HG03442 (cell line): Measurements from ENCODE around the gene ADARB2.
A peak's percentile ranks its signal among the peaks of the same experiment; 100 is the strongest.

Experiments
- ATAC-seq: cut with Tn5 transposase; IDR thresholded peaks from one replicate; pipeline ENCODE4 v1.9.1; 2021; ENCODE audit warnings: mild to moderate bottlenecking, moderate library complexity; ENCODE audit not compliant: unreplicated experiment

Gene ADARB2

DNA sequence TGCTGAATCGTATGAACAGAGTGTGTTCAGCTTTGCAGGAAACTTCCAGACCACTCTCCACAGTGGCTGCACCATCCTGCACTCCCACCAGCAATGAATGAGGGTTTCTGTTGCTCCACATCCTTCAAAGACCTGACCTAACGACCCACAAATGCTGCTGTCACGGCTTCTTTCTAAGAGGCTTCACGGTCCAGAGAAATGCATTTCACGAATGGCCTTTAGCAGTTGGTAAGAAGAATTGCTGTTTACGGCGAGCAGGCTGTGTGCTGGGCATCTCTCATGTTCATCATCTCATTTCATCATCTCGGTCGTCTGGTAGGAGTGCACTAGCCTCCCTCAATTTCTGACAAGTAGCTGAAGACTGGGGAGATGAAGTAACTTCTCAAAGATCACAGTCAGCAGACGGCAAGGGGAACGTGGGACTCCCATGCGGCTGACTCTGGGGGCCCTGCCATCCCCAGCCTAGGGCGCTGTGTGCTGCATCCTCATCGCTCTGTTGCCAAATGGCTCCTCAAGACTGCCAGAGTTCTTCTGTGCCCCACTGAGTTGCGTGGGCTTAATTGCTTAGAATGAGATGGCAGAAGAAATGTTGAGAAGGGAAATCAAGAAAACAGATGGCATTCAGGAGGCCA lies 72.9 kb downstream of the ADARB2 start:
- no peak for ATAC-seq

DNA sequence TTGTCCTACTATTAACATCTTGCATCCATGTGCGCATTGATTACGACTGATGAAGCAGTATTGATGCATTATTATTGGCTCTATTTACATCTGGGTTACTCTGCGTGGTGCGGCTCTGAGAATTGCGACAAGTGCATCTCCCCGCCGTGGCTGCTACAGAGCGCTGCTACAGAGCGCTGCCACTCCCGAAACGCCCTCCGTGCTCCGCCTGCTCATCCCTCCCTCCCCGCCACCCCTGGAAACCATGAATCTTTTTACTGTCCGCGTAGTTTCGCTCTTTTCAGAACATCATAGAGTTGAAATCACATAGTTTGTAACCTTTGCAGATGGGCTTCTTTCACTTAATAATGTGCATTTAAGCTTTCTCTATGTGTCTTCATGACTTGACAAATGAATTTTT lies 74.1 kb downstream of the ADARB2 start:
- ATAC-seq = no peak

DNA sequence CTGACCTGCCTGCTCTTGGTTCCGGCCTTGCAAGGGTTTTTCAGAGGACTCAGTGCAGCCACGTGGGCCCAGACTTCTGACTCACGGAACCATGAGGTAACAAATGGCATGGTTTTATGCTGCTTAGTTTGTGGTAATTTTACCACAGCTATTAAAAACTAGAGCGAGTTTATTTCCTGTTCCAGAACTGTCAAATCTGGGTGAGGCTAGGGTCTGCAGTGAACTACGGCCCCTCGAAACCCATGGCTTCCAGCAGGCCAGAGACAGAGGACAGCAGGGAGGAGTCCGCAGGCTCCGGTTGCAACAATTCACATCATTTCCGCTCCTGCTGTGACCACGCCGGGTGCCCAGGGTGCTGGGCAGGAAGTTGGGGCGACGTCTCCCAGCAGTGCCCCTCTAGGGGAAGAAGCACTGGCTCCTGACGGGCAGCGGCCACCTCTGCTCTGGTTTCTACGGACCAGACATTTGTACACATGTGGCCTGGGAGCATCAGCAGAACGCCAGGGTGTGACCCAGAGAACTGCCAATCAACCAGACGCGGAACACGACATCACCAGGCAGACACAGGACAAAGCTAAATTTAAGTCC lies 74.8 kb downstream of the ADARB2 start:
- ATAC-seq = peak; percentile 37

DNA sequence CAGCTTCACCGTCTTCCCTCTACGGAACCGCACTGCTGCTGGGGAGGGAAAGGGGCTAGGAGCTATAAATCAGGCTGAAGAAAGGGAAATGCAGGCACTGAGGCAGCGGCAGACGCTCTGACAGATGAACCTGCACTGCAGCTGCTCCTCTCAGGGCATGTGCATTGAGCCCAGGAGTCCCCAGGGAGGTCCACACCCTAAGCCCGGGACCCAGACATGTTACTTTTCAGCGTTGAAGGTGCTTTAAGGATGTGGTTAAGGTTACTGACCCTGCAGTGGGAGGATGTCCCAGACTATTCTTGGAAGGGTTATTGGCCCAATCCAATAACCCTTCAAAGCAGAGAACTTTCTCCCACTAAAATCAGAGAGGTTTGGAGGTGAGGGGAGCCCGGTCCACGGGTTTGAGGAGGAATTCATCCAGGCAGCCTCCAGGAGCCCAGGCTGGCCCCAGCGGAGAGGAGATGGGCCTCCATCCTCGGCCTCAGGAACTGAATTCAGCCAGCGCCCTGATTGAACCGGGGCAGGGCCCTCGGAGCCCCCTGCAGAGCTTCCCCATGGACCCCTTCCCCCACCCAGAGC lies 75.4 kb downstream of the ADARB2 start:
- peak; percentile 71 for ATAC-seq

DNA sequence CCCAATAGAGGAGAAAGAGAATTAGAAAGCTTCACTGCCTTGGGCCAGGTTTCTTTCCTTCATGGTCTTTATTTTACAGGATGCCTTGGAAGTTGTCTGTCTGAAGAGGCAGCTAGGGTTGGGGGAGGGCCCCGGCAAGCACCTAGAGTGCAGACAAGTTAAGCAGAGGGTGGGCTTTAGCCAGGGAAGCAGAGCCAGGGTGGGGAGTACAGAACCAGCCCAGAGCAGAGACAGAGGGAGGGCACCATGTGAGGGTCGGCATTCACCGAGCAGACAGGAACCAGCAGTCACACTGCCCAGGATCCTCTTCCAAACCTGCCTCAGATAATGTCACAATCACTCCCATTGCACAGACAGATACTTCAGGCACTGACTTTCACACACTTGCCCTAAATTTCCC lies 75.9 kb downstream of the ADARB2 start:
- ATAC-seq = no peak

DNA sequence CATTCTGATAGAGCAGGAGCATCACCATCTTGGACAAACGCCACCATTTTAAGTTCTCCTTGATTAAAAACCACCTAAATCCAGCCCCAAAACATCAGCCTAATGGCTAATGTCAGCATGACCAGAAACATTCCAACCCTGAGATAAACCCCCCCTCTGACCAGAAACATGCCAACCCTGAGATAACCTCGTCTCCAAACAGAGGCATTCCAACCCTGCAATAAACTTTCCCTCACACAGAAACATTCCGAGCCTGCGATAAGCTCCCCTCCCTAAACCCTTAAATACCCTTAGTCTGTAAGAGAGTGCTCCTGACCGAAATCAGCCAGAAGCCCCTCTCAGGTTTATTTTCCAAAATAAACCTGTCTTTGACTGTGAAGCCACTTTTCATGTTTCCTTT lies 76.5 kb downstream of the ADARB2 start:
- no peak for ATAC-seq

DNA sequence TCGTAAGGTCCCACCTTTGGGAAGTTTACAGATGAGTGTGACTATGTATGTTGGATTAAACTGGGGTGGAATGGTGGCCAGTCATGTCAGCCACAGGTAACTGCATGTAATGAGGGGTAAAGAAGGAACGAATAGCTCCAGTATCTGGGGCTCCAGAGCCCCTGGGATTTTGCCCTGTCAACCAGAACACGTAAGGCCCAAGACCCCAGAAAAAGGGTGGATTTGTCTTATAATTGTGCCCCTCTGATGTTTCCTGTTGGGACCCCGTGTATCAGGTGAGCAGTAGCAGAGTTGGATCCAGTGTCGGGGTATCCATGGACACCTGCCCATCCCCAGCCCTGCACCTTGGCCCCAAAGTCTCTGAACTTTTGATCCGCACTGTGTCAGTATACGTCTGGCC lies 76.9 kb downstream of the ADARB2 start:
- no peak for ATAC-seq

DNA sequence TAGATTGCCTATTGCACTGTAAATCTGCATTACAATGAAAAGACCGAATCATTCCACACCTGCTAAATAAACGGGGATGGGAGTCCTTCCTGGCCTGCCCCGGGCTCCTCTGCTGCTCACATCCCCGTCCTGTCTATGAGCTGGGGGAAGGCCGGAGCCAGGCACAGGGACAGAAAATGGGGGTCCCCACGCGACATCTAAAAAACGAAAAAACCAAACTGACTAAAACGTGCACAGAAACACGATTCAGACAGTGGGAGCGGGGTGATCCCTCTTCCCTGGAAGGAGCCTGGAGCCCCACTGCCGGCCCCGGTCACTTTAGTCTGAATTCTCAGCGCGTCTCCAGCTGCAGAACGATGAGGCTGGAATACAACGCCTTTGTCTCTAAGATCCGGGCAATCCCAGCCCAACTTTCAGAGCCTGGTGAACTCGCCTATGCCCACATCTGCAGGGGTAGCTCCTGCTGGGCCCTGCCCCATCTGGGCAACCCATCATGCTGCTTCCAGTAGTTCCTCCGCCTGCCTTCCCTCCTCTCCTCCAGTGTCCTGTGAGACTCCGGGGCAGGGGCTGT lies 78.0 kb downstream of the ADARB2 start:
- no peak for ATAC-seq

DNA sequence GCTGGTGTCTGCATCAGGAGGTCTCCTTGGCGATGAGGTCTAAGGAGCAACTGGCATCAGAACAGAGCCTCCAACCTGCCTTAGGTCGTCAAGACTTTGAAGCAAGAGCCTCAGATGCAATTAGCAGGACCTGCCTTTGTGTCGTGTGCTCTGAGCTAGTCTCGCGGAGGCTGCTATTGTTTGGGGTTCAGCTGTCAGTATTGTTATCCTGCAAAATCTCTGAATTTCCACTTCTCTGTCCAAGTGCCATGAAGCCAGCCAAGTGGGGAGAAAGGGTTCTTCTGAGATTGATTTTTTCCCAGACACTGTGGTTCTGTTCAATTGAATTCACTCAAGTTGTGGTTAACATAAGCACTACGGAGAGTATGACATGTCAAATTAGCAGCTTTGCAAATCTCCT lies 78.7 kb downstream of the ADARB2 start:
- ATAC-seq = no peak

DNA sequence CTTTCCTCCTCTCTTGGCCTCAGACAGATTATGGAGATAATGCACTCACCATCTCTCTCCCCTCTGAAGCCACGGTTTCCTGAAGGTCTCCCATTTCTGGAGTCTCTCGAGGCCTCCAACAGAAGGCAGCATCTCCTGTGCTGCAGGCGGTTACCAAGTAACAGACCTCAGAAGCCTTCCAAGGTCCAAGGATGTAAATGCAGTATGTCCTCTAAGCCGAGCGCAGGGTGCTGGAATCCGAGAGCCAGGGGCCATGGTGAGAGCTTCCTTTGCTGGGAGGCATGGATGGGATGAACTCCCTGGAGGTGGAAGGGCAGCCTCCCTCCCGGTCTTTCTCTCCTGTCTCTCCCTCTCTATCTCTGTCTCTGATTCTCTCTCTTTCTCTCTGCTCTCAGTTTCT lies 79.8 kb downstream of the ADARB2 start:
- no peak for ATAC-seq

DNA sequence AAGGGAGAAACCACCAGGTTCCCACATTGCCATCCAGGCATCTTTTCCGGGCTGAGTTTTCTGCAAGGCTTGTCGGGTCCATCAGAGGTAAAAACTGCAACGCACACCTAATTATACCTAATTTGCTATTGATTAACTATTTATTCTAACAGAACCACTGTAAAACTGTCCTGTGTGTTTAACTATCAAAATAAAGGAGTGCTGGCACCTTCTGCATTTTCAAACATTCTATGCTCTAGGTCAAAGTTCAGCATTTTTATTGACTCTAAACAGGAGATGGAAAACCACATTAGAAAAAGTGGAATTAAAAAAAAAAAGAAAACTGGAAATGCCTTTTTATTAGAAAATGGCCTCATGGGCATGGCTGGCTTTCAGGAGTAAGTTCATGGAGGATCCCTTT lies 82.0 kb downstream of the ADARB2 start:
- ATAC-seq = no peak

DNA sequence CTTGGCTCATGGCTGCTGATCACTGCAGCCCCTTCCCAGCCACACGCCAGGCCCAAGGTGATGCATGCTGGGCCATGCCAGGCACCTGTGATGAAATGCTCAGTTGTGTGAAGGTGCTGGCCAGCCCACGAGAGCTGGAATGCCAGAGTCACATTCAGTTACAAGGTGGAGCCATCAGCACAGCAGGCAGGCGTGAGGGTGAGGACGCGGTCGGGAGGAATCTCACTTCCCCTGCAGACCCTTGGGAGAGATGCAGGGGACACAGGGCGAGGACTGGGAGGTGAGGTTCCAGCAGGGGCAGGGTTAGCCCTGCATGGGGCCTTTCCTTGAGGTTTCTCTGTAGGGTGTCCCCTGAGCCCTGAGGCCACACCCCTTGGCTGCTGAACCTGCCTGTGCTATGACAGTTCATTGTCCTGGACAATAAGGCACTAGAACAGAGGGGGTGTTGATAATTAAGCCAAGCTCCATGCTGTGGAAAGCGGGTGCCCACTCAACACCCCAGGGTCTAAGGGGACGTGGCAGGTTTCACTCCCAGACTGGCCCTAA lies 82.4 kb downstream of the ADARB2 start:
- no peak for ATAC-seq

DNA sequence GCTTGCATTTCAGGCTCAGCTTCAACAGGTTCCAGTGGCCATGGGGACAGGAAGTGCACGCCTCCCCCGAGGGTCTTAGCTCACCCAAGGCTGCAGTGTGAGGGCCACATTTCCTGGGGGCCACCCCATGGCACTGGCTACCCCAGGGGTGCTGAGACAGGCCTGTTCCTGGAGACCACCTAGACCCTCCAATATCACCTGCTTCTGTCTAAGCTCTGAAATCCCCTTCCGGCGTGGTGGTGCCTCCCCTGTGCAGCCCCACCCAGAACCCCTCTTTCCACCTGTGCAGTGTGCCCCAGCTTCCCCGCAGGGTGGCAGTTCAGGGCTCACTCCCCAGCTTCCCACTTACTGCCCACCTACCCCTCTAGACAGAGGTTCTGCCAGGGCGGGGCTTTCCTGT lies 83.1 kb downstream of the ADARB2 start:
- ATAC-seq = no peak

DNA sequence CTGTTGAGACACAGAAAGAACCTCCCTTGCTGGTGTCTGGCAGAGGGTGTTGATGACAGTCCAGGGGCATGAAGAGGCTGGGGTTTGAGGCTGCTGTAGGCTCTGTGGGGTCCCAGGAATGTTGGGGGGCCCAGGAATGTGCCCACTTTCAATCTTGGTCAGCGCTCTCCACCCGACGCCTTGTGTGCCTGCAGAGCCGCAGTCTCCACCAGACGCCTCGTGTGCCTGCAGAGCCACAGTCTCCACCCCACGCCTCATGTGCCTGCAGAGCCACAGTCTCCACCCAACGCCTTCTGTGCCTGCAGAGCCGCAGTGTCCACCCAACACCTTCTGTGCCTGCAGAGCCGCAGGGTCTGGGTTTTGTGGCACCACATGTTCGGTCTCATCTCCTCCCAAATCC lies 84.0 kb downstream of the ADARB2 start:
- no peak for ATAC-seq

DNA sequence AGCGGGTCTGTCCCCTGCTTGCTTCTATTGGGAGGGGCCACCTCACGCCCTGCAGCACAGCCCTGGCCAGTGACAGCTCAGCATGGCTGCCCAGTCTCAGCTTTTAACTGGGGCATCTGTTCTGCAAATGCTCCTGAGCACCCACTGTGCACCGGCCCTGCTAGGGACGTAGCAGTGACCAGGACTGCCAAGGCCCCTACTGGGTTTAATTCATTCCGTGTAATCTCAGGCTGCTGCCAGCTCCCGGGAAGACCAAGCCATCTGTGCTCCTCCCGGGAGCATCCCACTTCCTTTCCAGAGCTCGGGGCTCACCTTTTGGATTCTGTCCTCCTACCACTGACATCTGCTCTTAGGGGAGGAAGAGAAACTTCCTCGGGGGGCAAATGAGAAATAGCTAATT lies 85.2 kb downstream of the ADARB2 start:
- no peak for ATAC-seq

DNA sequence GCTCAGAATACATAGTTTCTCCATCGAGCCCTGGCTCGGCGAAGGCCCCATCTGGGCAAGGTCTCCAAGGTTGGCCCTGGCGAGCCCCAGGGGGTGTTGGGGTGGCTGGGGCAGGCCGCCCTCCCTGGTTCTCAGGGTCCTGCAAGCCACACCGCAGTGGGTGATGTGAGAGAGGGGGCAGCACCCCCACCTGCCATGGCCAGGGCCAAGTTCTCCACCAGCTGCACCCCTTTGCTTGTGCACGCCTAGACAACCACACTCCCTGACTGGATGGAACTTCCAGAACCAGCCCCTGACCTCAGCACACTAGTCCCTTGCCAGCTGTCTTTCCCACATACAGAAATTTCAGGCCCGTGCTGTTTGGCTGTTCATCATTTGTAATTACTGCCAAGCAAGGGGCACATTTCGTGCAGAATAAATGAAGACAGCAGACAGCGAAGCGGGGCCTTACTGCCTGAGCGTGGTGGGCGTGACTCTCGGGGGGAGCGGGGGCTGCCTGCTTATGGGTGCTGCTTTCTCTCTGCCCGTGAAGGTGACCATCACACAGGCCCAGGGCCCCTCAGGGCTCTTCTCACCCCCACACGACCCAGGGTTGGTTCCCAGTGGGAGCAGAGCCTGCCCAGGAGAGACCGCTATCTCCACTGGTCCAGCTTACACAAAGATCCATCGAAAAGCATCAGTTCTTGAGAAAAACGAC lies 85.9 kb downstream of the ADARB2 start:
- no peak for ATAC-seq

DNA sequence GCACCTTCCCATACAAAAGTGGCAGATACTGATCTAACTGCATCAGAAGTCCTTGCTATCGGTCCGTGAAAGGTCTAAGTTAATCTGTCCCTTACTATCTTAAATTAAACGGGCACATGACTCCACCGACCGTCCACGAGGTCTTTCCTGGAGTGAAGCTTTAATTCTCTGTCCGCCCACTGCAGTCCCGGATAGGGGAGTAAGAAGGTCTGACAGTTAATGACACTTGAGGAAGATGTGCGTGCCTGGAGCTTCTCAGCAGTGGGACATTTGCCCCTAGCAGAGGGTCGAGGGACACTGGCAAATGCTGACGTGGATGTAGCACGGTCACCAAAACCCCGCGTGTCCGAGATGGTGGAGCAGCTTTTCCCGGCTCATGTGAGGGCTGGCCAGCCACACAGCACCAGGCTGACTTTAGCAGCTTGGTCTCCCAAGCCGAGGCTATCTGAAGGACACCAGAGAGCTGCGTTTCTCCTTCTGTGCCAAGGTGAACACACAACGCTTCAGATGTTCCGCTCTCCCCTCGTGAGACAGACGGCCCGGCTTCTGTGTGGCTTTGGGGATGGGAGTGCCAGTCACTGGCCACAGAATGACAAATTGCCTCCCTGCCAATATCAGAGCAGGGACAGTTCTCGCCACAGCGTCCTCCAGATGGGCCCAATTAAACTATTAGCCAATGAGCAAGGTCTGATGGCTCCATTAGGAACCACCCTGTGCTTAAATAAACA lies 86.6 kb downstream of the ADARB2 start:
- ATAC-seq = no peak

DNA sequence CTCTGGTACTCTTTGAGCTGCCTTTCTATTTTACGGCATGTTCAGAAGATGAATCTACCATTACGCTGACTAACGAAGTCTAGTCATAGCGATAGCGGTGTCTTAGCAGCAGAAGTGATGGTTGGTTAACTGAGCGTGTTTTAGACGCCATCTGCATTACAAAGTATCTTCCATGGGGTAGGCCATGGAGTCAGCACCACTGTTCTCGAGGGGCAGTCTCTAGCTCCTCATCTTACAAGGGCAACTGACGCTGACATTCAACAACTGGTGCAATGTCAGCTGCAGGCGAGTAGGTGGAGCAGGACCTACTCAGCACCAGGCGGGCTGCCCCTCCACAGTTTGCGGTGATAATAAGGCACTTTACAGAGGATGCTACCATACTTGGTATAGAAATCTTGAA lies 88.7 kb downstream of the ADARB2 start:
- no peak for ATAC-seq

DNA sequence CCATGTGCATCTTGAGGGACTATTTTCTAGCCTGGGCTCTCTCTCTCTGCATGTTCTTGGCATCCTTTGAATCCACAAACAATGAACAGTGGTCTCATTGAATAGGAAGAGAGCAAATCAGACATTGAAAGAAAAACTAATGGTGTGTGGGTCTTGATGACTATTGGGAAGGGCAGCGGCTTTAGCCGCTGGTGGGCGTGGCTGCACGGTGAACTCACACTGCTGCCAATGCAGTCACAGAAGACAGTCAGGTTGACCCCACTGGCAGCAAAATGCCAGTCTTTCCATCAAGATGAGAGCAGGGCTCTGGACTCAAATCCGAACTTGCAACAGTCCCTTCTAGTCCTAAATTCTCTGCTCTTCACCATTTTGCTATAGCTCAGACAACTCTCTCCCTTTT lies 91.0 kb downstream of the ADARB2 start:
- no peak for ATAC-seq

DNA sequence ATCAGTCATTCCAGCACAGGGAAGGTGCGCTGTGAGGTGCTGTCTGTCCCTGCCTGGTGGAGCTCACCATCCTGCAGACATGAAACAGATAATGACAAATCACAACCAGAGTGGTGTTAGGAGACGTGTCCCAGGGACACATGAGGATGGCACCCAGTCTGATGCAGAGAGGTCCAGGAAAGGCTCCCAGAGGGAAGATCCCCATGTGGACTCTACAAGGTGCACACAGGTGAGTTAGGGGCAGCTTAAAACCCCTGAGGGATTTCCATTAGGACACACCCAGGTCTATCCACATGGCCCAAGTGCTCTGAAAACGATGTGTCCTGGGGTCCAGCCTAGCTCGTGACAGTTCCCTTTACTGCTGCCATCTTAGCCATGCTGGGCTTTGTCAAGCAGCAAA lies 91.4 kb downstream of the ADARB2 start:
- ATAC-seq = no peak

DNA sequence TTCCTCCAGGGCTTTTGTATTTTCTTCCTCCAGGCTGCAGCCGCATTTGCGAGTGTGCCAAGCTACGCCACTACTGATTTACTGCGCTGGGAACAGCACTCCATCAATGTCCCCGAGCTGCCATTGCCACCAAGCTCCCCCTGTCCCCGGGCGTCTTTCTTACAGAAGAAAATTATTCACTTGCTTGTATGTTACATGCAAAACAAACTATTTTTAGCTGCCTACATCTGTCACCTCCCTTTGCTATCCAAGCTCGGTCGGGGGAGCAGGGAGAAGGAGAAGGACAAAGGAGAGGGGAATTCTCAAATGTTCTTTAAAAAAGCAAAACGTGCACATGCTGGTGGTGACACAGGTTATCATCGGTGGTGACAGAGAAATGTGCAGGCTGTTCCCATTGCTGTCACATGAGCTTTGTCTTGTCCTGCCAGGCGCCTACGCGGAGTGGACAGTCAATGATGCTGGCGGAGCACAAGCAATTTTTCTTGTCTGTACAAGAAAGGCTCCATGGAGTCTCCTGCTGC lies 93.1 kb downstream of the ADARB2 start:
- ATAC-seq = no peak
